GM19240 (cell line): ENCODE measurements around the gene ISCA1.
A peak's percentile ranks its signal among the peaks of the same experiment; 100 is the strongest.
"Not testable (repeated sequence)": the region's sequence is repeated elsewhere in the genome, so short reads cannot be mapped to it uniquely, and the experiment has no call there.

Experiments used
- DNase-seq: peaks from one replicate; pipeline ENCODE4 v3.0.0; 2011; ENCODE audit warnings: low spot score; ENCODE audit not compliant: insufficient read length

The ISCA1 gene

DNA sequence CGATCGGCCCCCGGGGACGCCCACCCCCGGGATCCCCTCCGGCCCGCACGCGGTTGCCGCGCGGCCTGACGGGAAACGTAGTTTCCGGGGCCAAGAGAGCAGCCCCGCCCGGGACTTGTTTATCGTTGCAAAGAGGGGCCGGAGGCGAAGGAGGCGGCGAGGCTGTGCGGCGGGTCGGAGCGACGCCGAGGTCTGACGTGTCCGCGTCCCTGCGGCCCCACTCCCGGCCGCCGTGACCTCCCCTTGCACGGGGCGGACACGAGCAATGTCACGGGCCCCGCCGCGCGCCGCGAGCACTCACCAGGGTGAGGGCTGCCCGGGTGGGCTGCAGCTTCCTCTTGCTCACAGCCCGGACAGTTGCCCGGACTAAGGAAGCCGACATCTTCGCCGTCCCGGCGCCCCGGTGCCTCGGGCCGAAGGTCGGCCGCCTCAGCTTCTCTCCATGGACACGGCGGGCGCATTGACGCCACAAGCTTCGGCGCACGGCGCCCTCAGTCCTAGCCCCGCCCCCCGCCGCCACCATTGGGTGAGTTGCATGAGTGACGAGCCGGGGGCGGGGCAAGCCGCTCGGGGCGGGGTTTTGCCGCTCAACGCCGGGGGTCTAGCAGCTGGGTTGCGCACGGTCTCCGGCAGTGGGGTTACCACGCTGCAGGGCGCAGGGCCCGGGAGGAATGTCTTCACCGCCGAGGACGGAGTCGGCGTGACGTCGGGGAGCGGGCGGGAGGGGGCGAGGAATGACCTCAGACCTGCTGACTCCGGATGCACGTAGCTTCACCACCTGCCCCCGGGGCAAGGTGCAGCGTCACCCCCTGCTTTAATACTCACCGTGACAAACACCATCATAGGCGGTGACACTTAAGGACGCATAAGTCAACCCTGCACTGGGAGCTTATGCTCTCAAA is at the start of gene ISCA1:
TSS of gene ISCA1 (minus strand) at position 462 of the 902 bp plus-strand sequence. CDS start at position 382, 80 bp downstream.
- peak; percentile 37 for DNase-seq

DNA sequence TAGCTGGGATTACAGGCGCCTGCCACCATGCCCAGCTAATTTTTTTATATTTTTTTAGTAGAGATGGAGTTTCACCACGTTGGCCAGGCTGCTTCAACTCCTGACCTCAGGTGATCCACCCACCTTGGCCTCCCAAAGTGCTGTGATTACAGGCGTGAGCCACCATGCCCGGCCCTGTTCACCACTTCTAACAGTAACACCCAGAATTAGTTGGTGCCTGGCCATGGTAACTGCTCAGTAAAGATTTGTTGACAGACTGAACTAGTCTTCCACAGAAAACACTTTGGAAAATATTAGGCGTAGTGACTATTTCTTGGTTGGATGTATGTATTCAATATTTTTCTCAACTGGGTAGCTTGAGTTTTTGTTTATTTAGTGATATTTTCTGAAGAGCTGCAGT is 47.8 kb upstream of the ISCA1 start:
- no peak for DNase-seq

DNA sequence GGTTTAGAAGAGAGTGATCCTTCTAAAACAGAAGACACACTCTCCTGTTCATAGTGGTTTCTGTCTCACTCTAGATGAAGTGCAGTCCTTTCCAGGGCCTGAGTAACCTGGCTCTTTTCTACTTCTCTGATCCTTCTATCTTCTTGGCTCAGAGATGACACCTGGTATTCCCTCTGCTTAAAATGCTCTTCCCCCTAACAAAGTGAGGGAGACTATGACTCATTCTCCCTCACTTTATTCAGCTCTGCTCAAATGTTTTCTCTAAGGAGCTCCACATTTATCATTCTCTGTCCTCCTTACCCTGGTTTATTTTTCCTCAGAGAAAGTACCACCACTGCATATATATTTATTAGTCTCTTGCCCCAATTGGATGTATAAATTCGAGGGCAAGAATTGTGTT is 47.3 kb upstream of the ISCA1 start:
- no peak for DNase-seq

DNA sequence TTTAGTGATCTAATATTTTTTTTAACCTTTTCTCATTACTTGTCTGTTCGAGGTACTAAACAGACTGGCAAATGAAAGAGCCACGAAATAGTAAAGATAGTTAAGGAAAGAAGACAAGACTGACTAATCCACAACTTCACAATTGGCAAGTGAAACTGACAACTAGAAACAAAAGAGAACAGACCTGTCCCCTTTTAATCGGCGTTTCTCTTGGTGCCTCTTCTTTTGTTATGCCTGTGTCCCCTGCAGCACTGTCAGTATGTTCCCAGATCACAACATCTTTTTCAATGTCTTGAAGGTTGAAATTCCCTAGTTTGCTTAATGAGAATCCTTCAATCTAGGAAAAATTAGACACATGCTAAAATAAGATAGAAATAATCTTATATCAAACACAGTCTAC is 45.8 kb upstream of the ISCA1 start:
- no peak for DNase-seq

DNA sequence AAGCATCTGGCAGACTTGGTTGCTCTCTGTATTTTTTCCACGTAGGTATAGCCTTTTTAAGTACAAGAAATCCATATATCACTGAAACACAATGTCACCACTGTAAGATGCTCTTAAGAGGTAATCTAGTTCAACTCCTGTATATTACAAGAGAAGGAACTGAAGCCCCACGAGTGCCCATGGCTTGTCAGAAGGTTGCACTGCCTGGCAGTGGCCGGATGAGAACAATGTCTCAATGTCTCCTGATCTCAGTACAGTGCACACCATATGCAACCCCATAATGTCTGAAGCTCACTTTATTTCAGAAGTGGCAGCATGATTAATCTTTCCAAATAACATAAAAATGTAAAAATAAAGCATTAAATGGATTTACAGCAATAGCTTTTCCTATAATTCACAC is 44.2 kb upstream of the ISCA1 start:
- no peak for DNase-seq

DNA sequence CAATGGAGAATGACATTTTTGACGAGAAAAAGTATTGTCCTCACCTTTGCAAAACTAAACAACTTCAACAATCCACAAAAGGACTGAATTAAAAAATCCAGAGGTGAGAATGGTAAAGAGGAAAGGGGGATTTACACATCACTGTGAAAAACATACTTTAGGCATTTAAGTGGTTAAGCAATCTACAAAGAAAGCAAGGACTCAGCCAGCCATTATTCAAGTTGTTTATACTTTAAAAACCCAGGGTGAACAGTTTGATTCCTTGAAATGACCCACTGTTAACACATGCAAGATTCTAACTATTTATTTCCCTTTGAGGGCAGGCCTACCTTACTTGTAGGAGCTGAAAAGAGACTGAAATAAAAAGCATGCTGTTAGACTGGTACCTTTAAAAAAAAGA is 42.6 kb upstream of the ISCA1 start:
- no peak for DNase-seq

DNA sequence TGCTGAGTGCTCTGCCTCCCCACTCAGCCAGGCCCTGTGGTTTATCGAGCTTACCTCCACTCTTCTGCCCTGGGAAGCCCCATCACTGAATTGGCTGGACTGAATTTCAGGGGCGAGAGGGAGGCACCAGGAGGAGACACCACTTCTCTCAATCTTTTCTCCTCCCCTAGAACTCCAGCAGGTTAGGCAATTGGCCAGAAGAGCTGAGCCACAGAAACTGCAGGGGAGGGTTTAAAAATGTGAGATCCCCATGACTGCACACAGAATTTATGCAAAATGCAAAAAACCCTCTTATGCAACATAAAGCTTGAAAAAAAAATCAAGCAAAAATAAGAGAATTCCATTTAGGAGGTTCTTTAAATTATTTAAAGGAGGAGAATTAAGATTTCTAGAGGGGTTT is 42.0 kb upstream of the ISCA1 start:
- DNase-seq = no peak

DNA sequence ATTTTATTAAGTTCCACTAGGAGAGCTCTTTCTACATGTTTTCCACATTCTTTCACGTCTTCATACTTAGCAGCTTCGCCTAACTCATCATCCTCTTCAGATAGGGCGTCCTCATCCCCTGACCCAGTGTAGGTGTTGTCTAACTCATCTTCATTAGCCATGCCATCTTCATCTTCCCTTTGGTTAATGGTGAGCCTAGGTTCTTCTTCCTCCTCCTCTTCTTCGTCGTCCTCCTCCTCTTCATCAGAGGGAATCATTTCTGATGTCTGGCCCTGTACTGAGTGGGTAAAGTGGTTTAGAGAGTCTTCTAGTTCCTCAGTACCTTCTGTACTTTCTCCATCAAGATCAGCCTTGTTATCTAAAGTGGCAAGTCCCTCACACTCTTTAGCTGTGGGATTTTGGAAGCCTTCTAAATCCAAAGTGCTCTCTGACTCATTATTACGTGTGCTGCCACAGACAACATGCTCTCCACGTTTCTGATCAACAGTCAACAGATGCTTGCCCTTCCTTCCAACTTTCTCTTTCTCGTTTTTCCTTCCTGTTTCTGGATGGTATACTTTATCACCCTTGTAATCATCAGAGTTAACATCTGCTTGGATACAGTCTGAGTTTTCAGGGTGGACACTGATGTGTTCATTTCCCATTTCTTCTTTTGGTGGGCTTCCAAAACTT is 40.8 kb upstream of the ISCA1 start:
- DNase-seq = no peak

DNA sequence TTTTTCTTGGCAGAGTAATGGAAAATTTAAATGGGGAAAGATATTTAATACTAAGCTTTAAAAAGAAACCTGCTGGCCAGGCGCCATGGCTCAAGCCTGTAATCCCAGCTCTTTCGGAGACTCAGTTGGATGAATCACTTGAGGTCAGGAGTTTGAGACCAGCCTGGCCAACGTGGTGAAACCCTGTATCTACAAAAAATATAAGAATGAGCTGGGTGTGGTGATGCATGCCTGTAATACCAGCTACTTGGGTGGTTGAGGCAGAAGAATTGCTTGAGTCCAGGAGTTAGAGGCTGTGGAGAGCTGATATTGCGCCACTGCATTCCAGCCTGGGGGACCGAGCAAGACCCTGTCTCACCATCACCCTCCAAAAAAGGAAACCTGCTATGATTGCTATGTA is 39.0 kb upstream of the ISCA1 start:
- no peak for DNase-seq

DNA sequence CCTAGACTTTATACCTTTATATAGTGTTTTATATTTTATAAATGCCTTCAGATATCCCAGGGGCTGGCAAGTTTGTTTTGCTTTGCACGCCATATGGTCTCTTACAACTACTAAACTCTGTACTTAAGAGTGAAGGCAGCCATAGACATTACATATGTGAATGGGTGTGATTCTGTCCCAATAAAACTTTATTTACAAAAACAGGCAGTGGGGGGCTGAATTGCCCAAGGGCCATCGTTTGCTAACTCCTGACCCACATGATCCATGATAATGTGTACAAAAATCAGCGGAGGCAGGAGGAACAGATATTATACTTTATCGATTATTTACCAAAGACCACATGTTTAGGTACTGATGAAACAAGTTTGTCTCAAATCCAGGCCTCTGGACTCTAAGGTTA is 35.8 kb upstream of the ISCA1 start:
- DNase-seq = no peak

DNA sequence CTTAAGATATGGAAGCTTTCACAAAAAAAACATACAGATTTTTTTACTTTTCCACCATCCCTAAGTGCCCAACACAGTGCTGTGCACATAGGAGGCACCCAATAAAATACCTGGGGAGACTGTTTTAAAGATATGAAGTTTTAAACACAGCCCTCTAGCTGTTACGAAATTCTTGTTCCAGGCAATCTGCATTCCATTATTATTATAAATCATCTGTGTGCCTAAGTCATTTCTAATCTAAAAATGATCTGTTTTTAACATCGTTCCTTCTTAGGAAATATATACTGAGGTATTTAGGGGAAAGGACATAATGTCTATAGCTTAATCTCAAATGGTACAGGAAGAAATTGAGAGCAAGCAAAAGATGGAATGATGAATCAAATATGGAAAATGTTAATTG is 32.7 kb upstream of the ISCA1 start:
- no peak for DNase-seq

DNA sequence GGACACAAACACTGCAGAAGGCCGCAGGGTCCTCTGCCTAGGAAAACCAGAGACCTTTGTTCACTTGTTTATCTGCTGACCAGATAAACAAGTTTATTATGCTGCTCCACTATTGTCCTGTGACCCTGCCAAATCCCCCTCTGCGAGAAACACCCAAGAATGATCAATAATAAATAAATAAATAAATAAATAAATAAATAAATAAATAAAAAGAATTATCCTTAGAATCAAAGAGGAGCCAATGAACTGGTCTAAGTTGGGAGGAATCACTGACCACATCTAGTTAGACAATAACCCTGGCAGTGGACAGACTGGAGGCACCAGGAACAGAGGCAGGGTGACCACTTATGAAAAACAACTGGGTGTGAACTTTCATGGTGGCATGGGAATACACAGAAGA is 30.6 kb upstream of the ISCA1 start:
- not testable (repeated sequence) for DNase-seq

DNA sequence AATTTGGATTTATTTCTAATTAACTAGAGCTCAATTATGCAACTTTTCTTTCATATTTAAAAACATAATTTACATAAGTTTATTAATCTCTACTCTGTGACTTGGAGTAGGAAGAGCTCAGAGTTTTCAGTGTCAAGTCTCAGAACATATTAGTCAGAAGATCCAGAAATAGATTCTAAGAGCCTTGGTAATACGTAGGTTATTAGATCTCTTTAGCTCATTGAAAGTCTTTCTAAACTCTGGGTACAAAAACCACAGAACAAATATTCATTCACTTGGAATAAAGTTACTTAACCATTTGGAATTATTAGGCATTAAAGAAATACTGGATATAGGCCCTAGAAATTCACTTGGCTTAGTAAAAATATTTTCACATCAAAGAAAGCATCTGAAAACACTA is 26.3 kb upstream of the ISCA1 start:
- DNase-seq = no peak

DNA sequence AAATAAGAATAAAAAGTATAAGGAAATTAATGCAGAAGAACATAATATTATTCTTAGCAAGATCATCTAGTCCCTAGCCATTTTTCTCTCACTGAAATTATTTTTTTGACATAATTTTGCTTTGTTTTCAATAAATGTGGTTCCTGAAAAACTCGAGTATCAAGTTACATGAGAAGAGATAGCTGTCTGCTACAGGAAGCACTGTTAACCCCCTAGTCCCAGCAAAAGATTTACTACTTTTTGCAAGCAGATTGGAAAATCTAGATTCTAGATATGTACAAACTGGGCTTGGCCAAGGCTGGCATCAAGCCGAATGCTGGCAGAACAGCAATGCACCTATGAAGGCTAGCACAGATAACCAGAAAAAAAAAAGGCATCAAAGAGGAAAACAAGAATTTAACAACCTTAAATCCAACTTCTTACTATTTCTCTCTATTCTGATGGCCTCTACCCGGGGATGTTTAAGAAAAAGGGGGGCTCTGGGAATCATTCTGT is 21.9 kb upstream of the ISCA1 start:
- DNase-seq = no peak

DNA sequence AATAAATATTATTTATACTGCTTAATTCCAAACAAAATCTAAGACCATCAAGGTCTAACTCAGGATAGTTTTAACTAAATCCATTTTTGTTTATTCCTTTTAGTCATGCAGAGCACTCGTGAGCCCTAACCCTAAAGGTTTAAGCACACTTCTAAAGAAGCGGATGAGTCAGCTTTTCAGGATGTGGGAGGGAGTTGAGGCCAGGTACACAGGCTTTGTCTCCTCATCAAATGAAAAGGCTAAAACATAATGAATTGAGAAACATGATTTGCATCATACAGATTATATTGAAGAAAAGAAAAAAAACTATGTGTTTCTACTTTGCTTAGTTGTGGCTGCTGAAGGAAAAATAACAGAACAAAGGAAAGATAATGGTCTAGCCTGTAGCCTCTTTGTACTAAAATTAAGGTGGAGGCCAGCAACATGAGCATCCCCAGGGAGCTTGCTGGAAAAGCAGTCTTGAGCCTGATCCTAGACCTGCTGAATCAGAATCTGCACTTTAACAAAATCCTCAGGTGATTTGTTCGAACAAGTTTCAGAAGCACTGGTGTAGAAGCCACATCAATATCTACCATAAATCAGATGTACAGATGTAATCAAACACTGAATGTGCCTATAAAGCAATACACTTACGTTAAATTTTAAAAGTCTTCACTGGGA is 21.1 kb upstream of the ISCA1 start:
- no peak for DNase-seq

DNA sequence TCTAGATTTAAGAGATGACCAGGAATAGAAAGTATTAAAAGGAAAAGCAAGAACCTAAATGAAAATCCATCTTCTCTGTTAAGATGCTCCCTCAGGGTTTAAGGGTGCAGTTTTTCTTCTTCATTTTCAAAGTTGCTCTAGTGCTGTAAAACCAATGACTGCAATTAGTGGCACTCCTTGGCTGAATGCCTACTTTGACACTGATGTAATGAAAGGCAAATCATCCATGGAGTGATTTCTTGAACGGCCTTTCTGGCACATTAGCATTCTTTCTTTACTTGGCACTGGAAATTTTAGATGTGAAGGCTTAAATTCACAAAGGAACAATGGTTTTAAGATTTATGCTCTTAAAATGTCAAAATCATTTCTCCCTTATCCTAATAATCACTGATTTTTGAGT is 19.3 kb upstream of the ISCA1 start:
- no peak for DNase-seq

DNA sequence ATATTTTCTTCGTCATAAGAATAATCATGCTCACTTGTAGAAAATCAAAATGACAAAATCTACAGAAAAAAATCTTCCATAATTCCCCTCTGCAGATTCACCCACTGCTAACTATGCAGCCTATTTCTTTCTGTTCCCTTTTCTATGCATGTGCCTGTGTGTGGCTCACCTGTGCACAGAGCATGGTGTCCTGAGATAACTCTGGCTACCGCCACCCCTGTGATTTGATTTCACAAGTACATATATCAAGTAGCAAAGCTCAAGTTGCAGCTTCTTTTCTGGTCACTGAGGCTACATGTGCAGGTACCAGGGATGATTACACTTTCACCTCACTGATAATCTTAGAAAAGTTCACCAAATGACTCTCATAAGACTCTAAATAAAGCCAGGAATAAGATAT is 18.4 kb upstream of the ISCA1 start:
- no peak for DNase-seq

DNA sequence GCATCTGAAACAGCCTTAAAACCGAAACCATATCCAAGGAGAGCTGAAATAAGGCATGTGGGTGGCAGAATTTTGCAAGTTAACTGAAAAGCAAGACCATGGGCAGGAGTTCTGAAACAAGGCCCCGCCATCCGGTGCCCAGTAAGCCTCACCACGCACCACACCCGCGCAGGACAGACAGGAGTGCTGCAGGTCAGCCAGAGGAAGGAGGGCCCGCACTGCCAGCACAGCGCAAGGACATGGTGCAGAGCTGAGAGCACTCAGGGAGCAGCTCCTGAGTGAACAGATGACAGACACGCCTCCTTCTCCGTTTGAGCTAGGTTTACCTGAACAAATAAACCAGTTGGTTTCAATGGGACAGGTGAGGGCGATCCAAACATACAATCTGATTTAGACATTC is 16.5 kb upstream of the ISCA1 start:
- DNase-seq = no peak

DNA sequence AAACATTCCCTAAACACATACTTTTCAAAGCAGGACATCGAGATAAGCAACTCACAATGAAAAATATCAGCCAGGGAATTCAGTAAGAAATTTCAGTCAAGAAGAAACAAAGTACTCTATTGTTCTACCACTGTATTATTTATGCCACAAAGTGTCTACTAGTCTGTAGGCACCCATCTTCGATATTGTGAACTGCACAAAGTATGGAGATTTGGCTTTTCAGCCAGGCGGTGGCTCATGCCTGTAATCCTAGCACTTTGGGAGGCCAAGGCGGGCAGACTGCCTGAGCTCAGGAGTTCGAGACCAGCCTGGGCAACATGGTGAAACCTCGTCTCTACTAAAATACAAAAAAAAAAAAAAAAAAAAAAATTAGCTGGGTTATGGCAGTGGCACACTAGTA is 8.0 kb upstream of the ISCA1 start:
- DNase-seq = not testable (repeated sequence)

DNA sequence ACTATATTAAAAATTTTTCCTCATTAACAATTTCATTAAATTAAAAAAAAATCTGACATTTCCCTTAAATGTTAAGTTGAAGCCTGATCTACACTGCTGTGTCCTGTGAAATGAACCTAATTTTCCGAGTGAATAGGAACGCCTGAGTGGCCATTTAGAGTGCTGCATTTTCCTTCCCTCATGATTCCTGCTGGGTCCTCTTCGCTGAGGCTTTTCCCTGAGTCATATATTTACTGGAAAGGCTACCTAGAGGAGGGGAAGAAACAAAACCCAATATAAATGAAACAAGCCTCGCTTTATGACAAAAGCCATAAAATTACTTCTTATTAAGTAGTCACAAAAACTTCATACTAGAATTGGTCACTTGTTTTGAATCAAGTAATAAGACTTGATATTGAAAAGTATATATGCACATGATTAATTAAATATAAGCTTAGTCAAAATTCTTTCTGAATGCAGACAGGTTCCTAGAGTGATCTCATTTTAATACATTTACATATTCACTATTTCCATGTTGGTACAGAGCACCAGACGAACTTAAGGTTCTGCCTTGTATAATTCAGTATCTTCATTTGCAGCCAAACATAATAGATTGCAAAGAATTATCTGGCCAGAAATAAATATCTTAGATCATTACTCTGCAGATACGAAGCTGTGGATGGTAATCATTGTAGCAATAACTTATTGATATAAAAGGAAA is 6.3 kb upstream of the ISCA1 start:
- no peak for DNase-seq

DNA sequence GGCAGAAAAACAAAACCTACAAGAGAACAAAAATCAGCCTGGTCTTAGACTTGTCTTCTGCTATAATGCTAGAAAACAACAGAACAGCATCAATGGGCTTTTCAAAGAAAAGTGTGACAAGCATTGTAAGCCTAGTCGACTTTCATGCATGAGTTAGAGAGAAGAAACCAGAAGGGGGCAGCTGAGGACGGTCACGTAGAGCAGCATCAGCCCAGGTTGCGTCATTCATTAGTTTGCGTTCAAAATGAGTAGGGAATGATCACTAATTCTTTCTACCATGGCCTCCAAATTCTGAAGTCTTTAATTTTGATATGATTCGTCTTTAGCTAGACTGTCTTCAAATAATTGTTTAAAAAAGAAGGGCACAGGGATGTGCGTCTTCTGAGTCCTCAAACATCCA is 4.7 kb upstream of the ISCA1 start:
- DNase-seq = no peak

DNA sequence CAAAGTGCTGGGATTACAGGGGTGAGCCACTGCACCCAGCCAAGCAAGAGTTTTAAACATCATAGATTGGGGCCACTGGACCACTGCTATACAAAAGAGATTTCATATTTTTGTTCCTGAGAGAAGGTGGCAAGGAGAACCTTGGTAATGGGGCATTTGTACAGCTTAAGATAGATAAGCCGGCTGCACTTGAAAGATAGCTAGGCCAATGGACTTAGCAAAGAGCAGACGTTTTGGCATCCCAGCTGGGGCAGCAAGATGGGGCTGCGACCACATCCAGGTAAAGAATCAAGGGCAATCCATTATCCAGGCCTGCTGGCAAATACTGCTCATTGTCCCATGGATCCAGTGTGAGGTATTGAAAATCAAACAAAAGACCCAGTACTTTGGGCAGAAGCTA is 3.9 kb upstream of the ISCA1 start:
- DNase-seq = no peak
